HEK293 (cell line): Measurements from ENCODE around the gene AMOTL2.

Source experiments
- CTCF ChIA-PET: fragments of 350-600 bp; formaldehyde crosslinking; extraction: SDS; loops from one replicate; lab custom pipeline; 2021; ENCODE audit warnings: antibody characterized with exemption; lab: Yijun Ruan, JAX
- POLR2A ChIA-PET: fragments of 300-600 bp; formaldehyde crosslinking; extraction: SDS; loops from one replicate; lab custom pipeline; 2020; ENCODE audit warnings: antibody characterized with exemption, inconsistent platforms; lab: Yijun Ruan, JAX
- H3K27ac ChIP-seq: fragments of 200-500 bp; sonication (Bioruptor generic); 2 replicates; pipeline ENCODE4 v1.5.1; 2014; ENCODE audit warnings: low read depth, low read length, control low read depth, inconsistent platforms; ENCODE audit errors: extremely low read depth
- H3K36me3 ChIP-seq, 2 experiments: fragments of 200-500 bp in 1 of 2; sonication (Bioruptor generic) in 1 of 2; 1 replicate in 1 of 2; 2 replicates in 1 of 2; pipeline ENCODE4 v1.5.1; 2014 to 2017; ENCODE audit warnings: inconsistent platforms in 2 of 2, low read length in 2 of 2; ENCODE audit not compliant: control insufficient read depth in 2 of 2, insufficient read depth in 1 of 2
- H3K4me1 ChIP-seq: fragments of 200-500 bp; sonication (Bioruptor generic); 2 replicates; pipeline ENCODE4 v1.5.1; 2014; ENCODE audit warnings: mild to moderate bottlenecking, low read length, inconsistent platforms; ENCODE audit not compliant: control insufficient read depth, insufficient read depth
- H3K4me3 ChIP-seq: 2 replicates; pipeline ENCODE4 v1.5.1; 2011; ENCODE audit warnings: low read depth, mild to moderate bottlenecking, control low read depth, low read length, moderate library complexity
- H3K9me3 ChIP-seq: fragments of 200-500 bp; sonication (Bioruptor generic); 2 replicates; pipeline ENCODE4 v1.5.1; 2014; ENCODE audit warnings: low read depth, low read length, inconsistent platforms; ENCODE audit not compliant: control insufficient read depth, insufficient read depth
- KLF7 ChIP-seq: fragments of 450-650 bp; formaldehyde crosslinking; IDR thresholded peaks from 2 replicates; pipeline ENCODE4 v1.5.1; 2016; ENCODE audit warnings: missing biosample characterization, missing genetic modification characterization, borderline replicate concordance
- REST ChIP-seq: fragments of 450-650 bp; formaldehyde crosslinking; IDR thresholded peaks from 2 replicates; pipeline ENCODE4 v1.5.1; 2016; ENCODE audit warnings: missing biosample characterization, missing genetic modification characterization
- SALL2 ChIP-seq: fragments of 450-650 bp; formaldehyde crosslinking; IDR thresholded peaks from 2 replicates; pipeline ENCODE4 v1.5.0; 2017; ENCODE audit warnings: missing biosample characterization, mild to moderate bottlenecking, missing genetic modification characterization, borderline replicate concordance
- ZBTB21 ChIP-seq: fragments of 450-650 bp; formaldehyde crosslinking; IDR thresholded peaks from 2 replicates; pipeline ENCODE4 v1.5.1; 2017; ENCODE audit warnings: missing biosample characterization, missing genetic modification characterization
- ZNF26 ChIP-seq: fragments of 450-650 bp; formaldehyde crosslinking; IDR thresholded peaks from 2 replicates; pipeline ENCODE4 v1.5.1; 2016; ENCODE audit warnings: missing biosample characterization, missing genetic modification characterization
- ZNF292 ChIP-seq: fragments of 450-650 bp; formaldehyde crosslinking; IDR thresholded peaks from 2 replicates; pipeline ENCODE4 v1.5.1; 2016; ENCODE audit warnings: low read depth, missing biosample characterization, missing genetic modification characterization, borderline replicate concordance
- ZNF335 ChIP-seq: fragments of 450-650 bp; formaldehyde crosslinking; conservative IDR thresholded peaks from 2 replicates; pipeline ENCODE4 v1.5.1; 2016; ENCODE audit warnings: missing biosample characterization, missing genetic modification characterization
- ZNF488 ChIP-seq: fragments of 450-650 bp; formaldehyde crosslinking; IDR thresholded peaks from 2 replicates; pipeline ENCODE4 v1.5.1; 2016; ENCODE audit warnings: missing biosample characterization, missing genetic modification characterization
- ZNF510 ChIP-seq: fragments of 450-650 bp; formaldehyde crosslinking; IDR thresholded peaks from 2 replicates; pipeline ENCODE4 v1.5.1; 2018; ENCODE audit warnings: mild to moderate bottlenecking, missing genetic modification characterization, missing biosample characterization; ENCODE audit not compliant: insufficient replicate concordance
- TF ChIP-seq, protein P1 (sequence below): fragments of 450-650 bp; formaldehyde crosslinking; IDR thresholded peaks from 2 replicates; pipeline ENCODE4 v1.5.1; 2016; ENCODE audit warnings: missing biosample characterization, missing genetic modification characterization, borderline replicate concordance
- TF ChIP-seq, protein P2 (sequence below): fragments of 450-650 bp; formaldehyde crosslinking; IDR thresholded peaks from 2 replicates; pipeline ENCODE4 v1.5.1; 2016; ENCODE audit warnings: missing biosample characterization, missing genetic modification characterization
- TF ChIP-seq, protein P3 (sequence below): fragments of 450-650 bp; formaldehyde crosslinking; IDR thresholded peaks from 2 replicates; pipeline ENCODE4 v1.5.1; 2017; ENCODE audit warnings: missing biosample characterization, missing genetic modification characterization

Gene AMOTL2

DNA sequence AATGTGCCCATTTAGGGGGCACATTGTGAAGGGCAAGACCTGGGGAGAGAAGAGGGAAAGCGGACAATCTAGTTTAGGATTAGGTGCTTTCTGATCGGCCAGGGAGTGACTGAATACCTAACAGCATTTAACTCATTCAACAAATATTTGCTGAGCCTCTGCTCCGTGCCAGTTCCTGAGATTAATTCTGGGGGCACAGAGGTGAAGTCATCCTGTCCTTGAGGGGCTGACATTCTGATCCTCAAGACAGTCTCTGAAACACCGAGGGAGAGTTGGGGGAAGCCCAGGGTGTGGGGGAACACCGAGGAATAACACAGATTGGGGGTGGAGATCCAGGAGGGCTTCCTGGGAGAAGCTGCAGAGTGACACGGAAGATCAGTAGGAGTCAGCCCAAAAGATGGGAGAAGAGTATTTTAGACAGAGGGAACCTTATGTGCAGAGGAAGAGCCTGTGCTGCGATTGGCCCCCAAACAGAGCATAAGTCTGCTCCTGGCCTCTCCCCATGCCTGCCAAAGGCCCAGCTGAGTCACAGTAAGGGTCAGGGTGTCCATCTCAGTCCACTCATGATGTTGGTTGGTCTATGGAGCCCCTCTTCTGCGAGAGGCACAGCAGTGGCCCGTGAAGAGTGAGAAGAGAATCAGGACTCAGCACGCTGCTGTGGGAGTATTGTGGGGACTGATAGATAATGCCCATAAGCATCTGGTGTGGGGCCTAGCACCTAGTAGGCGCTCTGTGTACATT is 60.2 kb downstream of the AMOTL2 start:
- TF ChIP-seq, protein P1, sequence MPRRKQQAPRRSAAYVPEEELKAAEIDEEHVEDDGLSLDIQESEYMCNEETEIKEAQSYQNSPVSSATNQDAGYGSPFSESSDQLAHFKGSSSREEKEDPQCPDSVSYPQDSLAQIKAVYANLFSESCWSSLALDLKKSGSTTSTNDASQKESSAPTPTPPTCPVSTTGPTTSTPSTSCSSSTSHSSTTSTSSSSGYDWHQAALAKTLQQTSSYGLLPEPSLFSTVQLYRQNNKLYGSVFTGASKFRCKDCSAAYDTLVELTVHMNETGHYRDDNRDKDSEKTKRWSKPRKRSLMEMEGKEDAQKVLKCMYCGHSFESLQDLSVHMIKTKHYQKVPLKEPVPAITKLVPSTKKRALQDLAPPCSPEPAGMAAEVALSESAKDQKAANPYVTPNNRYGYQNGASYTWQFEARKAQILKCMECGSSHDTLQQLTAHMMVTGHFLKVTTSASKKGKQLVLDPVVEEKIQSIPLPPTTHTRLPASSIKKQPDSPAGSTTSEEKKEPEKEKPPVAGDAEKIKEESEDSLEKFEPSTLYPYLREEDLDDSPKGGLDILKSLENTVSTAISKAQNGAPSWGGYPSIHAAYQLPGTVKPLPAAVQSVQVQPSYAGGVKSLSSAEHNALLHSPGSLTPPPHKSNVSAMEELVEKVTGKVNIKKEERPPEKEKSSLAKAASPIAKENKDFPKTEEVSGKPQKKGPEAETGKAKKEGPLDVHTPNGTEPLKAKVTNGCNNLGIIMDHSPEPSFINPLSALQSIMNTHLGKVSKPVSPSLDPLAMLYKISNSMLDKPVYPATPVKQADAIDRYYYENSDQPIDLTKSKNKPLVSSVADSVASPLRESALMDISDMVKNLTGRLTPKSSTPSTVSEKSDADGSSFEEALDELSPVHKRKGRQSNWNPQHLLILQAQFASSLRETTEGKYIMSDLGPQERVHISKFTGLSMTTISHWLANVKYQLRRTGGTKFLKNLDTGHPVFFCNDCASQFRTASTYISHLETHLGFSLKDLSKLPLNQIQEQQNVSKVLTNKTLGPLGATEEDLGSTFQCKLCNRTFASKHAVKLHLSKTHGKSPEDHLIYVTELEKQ (tag by site-specific recombination): no peak
- TF ChIP-seq ZBTB21 (tag by site-specific recombination) (no peak), ZNF335 (tag by site-specific recombination) (no peak), ZNF488 (tag by site-specific recombination) (no peak), REST (tag by site-specific recombination) (no peak), ZNF26 (tag by site-specific recombination) (no peak), ZNF292 (tag by site-specific recombination) (no peak), SALL2 (tag by site-specific recombination) (no peak), ZNF510 (tag by site-specific recombination) (no peak), KLF7 (tag by site-specific recombination) (no peak)
- TF ChIP-seq, protein P2, sequence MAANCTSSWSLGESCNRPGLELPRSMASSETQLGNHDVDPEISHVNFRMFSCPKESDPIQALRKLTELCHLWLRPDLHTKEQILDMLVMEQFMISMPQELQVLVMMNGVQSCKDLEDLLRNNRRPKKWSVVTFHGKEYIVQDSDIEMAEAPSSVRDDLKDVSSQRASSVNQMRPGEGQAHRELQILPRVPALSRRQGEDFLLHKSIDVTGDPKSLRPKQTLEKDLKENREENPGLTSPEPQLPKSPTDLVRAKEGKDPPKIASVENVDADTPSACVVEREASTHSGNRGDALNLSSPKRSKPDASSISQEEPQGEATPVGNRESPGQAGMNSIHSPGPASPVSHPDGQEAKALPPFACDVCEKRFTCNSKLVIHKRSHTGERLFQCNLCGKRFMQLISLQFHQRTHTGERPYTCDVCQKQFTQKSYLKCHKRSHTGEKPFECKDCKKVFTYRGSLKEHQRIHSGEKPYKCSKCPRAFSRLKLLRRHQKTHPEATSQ (tag by site-specific recombination): no peak
- TF ChIP-seq, protein P3, sequence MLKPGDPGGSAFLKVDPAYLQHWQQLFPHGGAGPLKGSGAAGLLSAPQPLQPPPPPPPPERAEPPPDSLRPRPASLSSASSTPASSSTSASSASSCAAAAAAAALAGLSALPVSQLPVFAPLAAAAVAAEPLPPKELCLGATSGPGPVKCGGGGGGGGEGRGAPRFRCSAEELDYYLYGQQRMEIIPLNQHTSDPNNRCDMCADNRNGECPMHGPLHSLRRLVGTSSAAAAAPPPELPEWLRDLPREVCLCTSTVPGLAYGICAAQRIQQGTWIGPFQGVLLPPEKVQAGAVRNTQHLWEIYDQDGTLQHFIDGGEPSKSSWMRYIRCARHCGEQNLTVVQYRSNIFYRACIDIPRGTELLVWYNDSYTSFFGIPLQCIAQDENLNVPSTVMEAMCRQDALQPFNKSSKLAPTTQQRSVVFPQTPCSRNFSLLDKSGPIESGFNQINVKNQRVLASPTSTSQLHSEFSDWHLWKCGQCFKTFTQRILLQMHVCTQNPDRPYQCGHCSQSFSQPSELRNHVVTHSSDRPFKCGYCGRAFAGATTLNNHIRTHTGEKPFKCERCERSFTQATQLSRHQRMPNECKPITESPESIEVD (tag by site-specific recombination): no peak
- POLR2A ChIA-PET: interaction anchor here (1.0 to 1.6 kb wide), 2 partner anchors 51 to 60 kb away, joined by 4 read pairs; partner anchors contain the start of gene AMOTL2

More for the DNA sequence above, 60.2 kb downstream of the AMOTL2 start:
- no peaks in the 10 kb centered on the region for H3K36me3 ChIP-seq
- no peaks in the 10 kb centered on the region for H3K4me1 ChIP-seq
- H3K27ac ChIP-seq: no peak overlapping the region
- H3K4me3 ChIP-seq: no peak overlapping the region
- H3K9me3 ChIP-seq: no peaks in the 10 kb centered on the region
- CTCF ChIA-PET: interaction anchor here (0.6 to 3.6 kb wide), 5 partner anchors 64 to 215 kb away, joined by 3 to 10 read pairs (median 4); no protein-coding TSS in a partner anchor
